GM12892 (cell line): ENCODE results near the gene CNDP1.

Experiments used
- POLR2A ChIP-seq: IDR thresholded peaks from 2 replicates; pipeline ENCODE4 v1.6.1; 2011; ENCODE audit warnings: low read depth, low read length, control low read depth
- POLR2AphosphoS5 ChIP-seq: IDR thresholded peaks from 2 replicates; pipeline ENCODE4 v1.6.1; 2011; ENCODE audit warnings: low read depth, low read length, control low read depth

DNA sequence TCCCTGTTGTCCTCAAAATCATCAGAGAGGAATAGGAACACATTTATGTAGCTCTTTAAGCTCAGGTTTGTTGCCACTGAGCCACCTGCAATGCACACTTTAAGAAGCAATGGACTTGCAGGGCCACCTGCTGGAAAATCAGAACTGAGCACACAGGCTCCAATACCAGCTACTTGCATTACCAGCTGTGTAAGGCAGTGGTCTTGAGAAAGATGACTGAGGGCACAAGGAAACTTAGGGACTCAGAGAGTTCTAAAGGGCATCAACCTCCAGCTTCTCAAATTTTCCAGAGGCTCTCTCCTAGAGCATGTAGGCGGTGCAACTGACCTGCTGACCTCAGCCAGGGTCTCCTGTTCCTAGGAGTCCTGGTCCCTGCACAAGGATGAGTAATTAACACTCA lies 40.6 kb upstream of the CNDP1 start:
- TF ChIP-seq POLR2A (no peak), POLR2AphosphoS5 (no peak)
